ENCODE data around the gene ARL16.
A peak's percentile ranks its signal among the peaks of the same experiment; 100 is the strongest.

Gene ARL16

DNA sequence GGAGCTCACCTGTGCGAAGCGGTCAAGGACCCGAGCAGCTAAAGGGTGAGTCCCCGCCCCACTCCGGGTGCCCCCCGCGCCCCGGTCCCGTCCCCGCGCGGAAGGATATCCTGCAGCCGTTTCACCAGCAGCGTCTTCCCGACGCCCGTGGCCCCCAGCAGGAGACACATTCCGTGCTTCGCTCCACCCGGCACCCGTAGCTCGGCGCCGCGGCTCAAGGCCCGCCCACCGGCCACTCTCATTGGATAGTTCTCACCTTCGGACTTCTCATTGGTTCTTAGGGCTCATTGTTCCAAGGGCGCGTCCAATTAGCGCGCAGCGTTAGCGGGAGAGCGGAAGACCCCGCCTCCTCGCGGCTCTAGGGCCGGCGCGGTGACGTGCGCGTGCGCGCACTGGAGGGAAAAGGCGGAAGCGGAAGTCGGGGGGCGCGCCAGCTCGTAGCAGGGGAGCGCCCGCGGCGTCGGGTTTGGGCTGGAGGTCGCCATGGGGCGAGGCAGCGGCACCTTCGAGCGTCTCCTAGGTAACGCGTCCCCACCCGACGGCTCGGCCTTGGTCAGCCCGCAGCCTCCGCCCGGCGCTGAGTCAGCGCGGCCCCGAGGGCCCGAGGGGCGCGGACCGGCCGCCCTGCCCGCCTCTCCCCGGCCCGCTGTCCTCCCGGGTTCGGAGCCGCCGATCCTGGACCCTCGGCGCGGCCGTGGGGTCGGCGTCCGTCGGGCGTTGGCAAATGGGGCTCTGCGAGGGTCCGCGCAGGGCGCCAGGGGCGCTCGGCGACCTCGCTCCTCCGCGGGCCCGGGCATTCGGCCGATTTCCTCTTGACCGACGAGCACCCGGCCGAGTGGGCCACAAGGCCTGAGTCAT lies at the start of gene ARL16, which contains the start of gene HGS:
Gene ARL16, minus strand, starts transcription at position 214 of the 858 bp plus-strand sequence. Its CDS starts 44 bp downstream, at position 170.
Gene HGS, plus strand, starts transcription at position 428 of the 858 bp plus-strand sequence. Its CDS starts 56 bp downstream, at position 484.
- peak; percentile 98 for DNase-seq

DNA sequence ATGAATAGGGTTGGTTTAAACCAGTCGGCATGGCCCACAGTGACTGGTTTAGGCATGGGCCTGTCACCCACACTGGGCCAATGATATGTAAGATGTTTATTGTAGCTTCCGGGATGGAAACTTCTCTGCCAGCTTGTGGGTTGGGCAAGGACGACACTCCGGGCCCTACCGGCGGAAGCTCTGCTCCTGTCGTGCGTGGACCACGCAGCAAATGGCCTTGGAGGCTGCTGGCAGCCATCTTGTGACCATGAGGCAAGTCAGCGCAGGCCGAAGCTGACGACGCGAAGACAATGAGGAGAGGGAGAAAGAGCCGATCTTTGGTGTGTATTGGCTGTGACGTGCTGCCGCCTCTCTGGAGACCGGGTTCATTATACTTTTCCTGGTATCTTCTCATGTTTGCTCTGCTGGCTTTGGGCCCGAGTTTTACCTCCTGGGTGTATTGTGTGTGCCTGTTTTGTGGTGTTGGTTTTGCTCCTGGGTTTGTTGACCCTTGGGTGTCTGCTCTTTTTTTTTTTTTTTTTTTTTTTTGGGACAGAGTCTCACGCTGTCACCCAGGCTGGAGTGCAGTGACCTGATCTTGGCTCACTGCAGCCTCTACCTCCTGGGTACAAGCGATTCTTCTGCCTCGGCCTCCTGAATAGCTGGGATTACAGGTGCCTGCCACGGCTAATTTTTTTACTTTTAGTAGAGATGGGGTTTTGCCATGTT lies 43.9 kb upstream of the ARL16 start:
- DNase-seq = no peak

DNA sequence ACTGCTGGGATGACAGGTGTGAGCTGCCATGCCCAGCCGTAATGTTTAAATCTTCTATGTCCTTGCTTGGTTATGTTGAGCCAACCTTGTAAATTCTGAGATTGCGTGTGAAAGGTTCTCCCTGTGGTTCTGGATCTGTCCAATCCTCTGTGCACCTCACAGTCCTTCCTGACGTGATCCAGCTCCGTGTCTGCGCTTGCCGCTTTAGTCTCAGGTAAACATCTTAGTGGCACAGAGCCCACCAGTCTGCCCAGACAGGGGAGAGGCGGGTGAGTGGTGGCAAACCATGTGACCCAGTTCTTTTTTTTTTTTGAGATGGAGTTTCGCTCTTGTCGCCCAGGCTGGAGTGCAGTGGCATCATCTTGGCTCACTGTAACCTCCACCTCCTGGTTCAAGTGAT lies 42.4 kb upstream of the ARL16 start:
- no peak for DNase-seq

DNA sequence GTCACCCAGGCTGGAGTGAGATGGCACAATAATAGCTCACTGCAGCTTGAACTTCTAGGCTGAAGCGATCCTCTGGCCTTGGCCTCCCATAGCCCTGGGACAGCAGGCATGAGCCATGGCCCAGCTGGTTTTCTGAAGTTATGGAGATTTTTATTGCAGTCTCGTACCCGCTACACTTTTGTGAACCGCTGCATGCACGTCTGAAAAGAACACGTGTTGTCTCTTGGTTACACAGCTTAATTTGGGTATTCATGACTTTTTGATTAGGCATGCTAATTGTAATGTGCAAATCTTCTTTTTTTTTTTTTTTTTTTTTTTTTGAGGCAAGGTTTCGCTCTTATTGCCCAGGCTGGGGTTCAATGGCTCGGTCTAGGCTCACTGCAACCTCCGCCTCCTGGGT lies 41.8 kb upstream of the ARL16 start:
- no peak for DNase-seq

DNA sequence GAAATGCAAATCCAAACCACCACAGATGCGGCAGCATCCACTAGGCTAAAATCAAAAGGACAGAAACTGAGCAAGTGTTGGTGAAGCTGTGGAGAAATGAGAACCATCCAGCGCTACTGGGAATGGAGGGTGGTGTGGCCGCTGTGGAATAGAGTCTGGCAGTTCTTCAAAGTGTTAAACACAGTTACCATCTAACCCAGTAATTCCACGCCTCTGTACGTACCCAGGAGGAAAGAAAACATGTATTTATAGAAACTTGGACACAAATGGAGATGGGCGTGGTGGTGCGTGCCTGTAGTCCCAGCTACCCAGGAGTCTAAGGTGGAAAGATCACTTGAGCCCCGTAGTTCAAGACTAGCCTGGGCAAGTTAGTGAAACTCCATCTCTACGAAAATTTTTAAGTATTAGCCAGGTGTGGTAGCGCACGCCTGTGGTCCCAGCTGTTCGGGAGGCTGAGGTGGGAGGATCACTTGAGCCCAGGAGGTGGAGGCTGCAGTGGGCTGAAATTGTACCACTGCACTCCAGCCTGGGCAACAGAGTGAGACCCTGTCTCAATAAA lies 40.1 kb upstream of the ARL16 start:
- no peak for DNase-seq

GRCh38 chr17:81722184-81723120 lies 38.9 kb upstream of the ARL16 start:
- DNase-seq = no peak

DNA sequence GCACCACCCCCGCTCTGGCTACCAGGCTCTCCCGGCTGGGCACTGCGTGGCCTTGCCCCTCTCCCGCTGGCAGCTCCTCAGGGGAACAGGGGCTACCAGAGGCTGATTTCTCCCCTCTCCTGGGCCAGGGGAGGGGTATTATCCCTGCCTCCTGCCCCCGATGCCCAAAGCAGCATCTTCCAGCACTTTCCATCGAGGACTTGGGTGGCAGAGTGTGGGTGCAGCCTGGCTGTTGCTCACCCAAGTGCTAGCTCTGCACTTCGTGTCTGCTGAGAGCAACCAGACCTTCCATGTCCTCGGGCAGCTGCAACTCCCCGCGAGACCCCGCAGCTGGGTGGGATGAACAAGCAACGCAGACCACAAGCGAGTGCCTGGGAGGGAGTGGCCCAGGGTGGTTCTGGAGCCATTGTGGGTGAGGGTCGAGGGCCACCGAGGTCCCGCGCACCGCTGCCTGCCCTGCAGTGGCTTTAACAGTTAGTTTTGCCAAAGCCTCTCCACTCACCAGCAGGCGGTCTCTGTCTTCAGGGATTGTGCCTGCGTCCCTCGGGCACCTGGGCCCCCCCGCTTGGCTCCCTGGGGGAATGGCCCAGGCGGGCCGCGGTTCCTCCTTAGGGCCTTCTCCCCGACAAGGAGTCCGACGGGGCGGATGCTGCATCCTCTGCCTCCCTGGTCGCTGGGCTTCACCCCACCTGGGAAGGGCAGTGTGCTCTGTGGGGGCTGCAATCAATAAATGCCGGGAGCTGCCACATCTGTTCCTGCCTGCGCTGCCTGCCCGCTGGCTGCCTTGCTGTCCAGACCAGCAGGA lies 36.9 kb upstream of the ARL16 start:
- DNase-seq = no peak

DNA sequence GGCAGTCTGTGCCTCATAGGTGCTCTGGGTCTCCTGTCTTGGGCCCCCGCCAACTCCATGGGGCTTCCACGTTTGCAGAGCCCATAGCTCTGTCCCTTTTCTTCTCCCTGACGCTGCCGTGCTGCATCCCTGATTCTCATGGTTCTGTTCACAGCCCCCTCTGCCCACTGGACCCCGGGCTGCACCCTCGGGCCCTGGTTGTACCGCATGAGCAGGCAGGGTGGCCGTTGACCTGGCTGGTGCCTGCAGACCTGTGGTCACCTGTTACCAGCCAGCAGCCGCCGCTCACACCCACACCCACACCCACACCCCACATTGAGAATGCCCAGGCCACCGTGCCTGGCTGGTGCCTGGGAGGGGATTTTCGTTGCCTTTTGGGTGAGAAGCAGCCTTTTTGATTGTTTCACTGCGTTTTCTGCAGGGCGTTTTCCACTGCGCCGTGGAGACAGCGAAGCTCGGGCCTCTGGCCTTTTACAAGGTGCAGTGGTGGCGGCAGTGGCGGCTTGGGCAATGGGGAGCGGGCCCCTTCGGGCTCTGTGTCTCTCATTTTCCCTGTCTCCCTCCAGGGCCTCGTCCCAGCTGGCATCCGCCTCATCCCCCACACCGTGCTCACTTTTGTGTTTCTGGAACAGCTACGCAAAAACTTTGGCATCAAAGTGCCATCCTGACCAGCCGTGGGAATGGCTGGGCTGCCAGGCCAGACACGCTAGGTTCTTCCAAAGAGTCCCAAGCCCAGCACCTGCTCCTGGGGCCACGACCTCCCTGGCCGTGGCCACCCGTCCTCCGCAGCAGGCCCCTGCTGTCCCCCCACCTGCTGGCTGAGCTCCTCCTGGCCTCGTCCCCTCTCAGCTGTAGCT lies 36.0 kb upstream of the ARL16 start:
- DNase-seq = no peak

DNA sequence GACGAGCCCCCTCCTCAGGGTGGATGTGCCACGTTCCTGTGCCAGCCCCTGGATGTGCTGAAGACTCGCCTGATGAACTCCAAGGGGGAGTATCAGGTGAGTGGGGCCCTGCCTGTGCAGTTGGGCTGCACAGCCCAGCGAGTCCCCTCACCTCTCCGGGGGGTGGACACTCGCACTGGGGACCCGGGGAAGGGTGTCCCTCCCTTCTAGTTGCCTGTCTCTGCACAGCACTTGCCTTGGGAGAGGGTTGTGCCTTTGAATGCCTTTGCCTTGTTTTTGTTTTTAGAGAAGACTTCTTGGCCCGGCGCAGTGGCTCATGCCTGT lies 34.1 kb upstream of the ARL16 start:
- no peak for DNase-seq

DNA sequence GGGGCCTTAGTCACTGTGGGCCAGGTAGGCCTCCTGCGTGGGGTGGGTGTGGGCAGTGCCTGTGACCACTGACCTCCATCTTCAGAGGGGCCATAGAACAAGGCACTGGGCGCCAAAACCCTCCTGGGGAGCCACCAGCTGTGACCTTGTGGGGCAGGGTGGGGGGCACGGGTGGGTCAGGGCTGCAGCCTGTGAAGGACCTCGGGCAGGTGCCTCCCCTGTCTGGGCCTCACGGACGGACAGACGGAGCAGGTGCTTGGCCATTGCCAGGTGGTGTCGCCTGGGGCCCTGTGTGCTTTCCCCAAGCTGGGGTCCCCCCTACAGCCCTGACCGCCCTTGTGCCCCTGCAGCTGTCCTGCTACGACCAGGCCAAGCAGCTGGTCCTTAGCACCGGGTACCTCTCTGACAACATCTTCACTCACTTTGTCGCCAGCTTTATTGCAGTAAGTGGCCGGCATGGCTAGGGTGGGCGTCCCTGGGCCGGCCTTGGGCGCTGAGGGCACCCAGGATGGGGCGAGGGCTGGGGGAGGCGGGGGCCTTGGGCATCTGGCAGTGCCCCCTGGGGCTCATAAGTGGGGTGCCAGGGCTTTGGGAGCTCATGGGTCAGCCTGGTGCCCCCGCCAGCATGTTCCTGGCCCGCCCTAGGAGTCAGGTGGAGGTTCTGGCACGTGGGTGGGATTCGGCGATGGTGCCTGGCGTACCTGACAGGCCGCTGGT lies 33.6 kb upstream of the ARL16 start:
- no peak for DNase-seq

- DNase-seq = no peak
Observed at GRCh38 chr17:81716674-81716996, 33.0 kb upstream of the ARL16 start.

GRCh38 chr17:81715872-81716673 lies 32.5 kb upstream of the ARL16 start:
- DNase-seq = no peak

- no peak for DNase-seq
Observed at GRCh38 chr17:81715107-81715871, 31.7 kb upstream of the ARL16 start.

DNA sequence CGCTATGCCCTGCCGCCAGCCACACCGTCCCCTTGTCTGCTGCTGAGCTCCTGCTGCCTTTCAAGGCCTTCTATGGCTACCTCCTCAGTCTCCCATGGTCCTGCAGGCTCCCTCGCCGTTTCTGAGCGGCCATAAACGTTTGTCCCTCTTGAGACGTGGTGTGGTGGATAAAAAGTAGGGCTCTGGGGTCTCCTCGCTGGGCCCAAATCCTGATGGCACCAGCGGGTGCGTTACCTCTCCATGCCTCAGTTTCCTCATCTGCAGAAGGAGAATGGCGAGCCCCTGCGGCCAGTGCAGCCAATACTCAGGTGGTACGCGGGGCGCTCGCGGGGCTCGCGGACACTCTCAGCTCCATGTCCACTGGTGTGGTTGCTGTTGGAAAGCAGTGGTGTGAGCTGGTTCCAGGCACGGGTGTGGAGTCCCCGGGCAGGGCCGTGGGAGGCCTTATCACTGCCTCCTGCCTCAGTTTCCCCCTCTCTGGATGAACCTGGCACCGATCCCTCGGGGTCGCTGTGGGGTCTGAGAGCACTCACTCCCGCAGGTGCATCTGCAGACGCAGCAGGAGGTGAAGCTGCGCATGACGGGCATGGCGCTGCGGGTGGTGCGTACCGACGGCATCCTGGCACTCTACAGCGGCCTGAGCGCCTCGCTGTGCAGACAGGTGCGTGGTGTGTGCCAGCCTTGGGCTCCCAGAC lies 31.0 kb upstream of the ARL16 start:
- no peak for DNase-seq

GRCh38 chr17:81713556-81714411 lies 30.2 kb upstream of the ARL16 start:
- DNase-seq = no peak

DNA sequence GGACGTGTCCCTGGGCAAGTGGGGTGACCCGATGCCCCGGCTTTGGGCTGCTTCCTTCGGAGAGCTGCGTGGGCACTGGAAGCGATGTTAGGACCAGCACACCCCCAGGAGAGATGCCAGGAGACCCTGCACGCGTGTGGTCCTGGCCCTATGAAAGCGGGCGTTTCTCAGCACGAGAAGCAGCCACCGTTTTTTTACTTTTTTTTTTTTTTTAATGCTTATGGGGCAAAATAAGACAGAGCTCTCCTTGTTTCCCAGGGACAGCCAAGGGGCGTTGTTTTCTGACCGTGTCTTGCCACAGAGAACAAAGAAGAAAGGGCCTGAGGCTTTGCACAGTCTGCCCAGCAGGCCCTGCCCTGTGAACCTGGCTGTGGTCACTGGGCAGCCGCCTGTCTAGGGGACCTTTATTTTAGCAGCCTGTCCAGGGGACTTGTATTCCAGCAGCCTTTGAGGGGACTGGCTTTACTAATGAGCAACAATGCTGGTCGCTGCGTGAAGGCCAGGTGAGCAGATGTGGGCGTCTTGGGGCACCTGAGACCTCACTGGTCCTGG lies 29.5 kb upstream of the ARL16 start:
- no peak for DNase-seq
